ENCODE results near the gene NCKAP5L. TPM values are rescaled to one million over a fixed set of nuclear protein-coding genes. Genes with fewer than 3 reads are reported as not detected.
A peak's percentile ranks its signal among the peaks of the same experiment; 100 is the strongest.

NCKAP5L gene
- total RNA-seq, 3 donors from 2014 or later (not counting 1 experiment from before 2014, with no cell fraction given) = 16.7 to 19.3 (median 16.8) TPM

DNA sequence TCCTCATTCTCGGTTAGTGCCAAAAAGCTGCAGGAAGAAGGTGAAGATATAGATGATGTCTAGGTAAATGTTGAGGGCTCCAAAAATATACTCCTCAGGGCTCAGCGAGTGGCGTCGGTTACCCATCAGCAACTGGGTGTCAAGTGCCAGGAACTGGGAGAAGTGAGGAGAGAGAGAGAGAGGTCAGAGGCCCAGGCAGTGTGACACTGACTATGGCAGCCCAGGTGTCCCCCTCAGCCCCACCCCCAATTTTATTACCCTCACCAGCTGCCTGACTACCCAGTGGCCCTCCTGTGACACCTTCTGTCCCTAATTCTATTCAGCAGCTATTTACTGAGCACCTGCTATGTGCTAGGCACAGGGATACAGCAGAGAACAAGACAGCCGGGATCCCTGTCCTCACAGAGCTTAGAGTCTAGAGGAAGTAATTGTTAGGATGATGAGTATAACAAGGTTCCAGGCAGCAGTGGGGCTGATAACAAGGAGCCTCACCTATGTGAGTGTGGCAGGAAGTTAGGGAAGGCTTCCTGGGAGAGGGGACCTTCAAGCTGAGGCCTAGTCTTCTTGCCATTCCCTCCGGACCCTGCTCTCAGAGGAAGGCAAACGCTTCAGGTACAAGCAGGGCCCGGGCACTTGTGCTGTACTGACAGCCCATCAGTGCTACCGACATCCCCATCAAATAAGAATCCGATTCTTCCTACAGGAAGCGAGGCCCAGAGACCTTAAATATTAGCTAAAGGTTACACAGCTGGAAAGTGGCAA, 42.5 kb upstream of the NCKAP5L start:
- no peaks in the 10 kb centered on the region for H3K36me3 ChIP-seq (ENCODE audit: control insufficient read depth, insufficient read depth, low read length)
- TF ChIP-seq, protein P1, sequence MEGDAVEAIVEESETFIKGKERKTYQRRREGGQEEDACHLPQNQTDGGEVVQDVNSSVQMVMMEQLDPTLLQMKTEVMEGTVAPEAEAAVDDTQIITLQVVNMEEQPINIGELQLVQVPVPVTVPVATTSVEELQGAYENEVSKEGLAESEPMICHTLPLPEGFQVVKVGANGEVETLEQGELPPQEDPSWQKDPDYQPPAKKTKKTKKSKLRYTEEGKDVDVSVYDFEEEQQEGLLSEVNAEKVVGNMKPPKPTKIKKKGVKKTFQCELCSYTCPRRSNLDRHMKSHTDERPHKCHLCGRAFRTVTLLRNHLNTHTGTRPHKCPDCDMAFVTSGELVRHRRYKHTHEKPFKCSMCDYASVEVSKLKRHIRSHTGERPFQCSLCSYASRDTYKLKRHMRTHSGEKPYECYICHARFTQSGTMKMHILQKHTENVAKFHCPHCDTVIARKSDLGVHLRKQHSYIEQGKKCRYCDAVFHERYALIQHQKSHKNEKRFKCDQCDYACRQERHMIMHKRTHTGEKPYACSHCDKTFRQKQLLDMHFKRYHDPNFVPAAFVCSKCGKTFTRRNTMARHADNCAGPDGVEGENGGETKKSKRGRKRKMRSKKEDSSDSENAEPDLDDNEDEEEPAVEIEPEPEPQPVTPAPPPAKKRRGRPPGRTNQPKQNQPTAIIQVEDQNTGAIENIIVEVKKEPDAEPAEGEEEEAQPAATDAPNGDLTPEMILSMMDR (IDR thresholded peaks at IDR 0.05) = no peak
- no peaks in the 10 kb centered on the region for H3K9me3 ChIP-seq (ENCODE audit: control insufficient read depth, insufficient read depth, low read length)
- H3K27me3 Mint-ChIP-seq (ENCODE audit: low read depth in 2 of 2) = peaks cover 0 to 4% of the 10 kb centered on the region in 2 donors
- no peak overlapping the region for H3K27ac Mint-ChIP-seq
- no peaks in the 10 kb centered on the region for H3K9me3 Mint-ChIP-seq
- intact Hi-C loops (cut with micrococcal nuclease) = no loop called here
- 94% methylated on average over 11 of the region's 11 CpGs for WGBS (ENCODE audit: insufficient coverage)
- DNase-seq = no peak
- no peaks in the 10 kb centered on the region for H3K4me1 ChIP-seq (ENCODE audit: control insufficient read depth, insufficient read depth, low read length)
- H3K27ac ChIP-seq (ENCODE audit: low read length) = no peak overlapping the region
- no peak overlapping the region for H3K4me3 Mint-ChIP-seq
- ATAC-seq = no peak
- no peaks in the 10 kb centered on the region for H3K36me3 Mint-ChIP-seq
- no peak overlapping the region for H3K4me3 ChIP-seq (ENCODE audit: low read length)
- peaks cover 0 to 5% of the 10 kb centered on the region in 2 donors for H3K4me1 Mint-ChIP-seq
- H3K27me3 ChIP-seq (ENCODE audit: control insufficient read depth, insufficient read depth, low read length) = no peaks in the 10 kb centered on the region

DNA sequence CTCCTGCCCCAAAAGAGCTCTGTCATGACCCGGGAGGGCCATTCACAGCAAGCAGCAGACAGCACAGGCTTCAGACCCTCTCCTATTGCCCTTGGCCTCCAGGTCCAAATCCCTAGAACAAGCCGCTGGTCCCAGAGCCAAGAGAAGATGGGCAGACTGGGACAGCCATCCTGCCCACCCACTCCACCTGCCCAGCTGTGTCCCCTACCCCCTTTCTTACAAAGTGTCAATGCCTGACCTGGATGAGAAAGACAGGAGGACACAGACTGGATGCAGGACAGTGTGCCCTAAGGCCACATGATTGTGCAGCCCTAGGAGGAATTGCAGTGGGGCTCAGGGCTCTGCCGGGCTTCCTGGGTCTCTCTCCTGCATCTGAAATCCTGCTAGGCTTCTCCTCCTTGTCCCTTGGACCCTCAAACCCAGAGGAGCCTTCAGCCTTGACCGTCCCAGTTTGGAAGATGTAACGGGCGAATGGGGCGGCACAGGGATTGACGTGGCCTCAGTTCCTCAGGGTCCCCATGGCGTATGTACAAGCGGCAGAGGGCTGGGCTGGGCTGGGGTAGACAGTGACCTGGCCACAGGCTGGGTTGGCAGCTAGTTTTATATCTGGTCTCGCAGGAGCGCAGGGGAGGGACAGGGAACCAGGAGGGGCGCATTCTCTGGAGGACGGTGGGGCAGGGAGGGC, 41.7 kb upstream of the NCKAP5L start:
- no peaks in the 10 kb centered on the region for H3K4me1 ChIP-seq (ENCODE audit: control insufficient read depth, insufficient read depth, low read length)
- Mint-ChIP-seq H3K9me3 (no peaks in the 10 kb centered on the region), H3K27ac (no peak overlapping the region), H3K4me1 (peaks cover 0 to 5% of the 10 kb centered on the region in 2 donors), H3K36me3 (no peaks in the 10 kb centered on the region), H3K27me3 (ENCODE audit: low read depth in 2 of 2) (peaks cover under 1 to 4% of the 10 kb centered on the region in 2 donors), H3K4me3 (no peak overlapping the region)
- WGBS (ENCODE audit: insufficient coverage) = 90% methylated on average over 14 of the region's 14 CpGs
- TF ChIP-seq, protein P1 (IDR thresholded peaks at IDR 0.05) = no peak
- intact Hi-C loops (cut with micrococcal nuclease) = loop anchor here (5.0 kb wide), 1 partner anchor 187 kb away; the partner anchor contains the start of gene ASIC1
- H3K4me3 ChIP-seq (ENCODE audit: low read length) = no peak overlapping the region
- H3K9me3 ChIP-seq (ENCODE audit: control insufficient read depth, insufficient read depth, low read length) = no peaks in the 10 kb centered on the region
- H3K27ac ChIP-seq (ENCODE audit: low read length) = no peak overlapping the region
- no peak for DNase-seq
- no peak for ATAC-seq
- H3K36me3 ChIP-seq (ENCODE audit: control insufficient read depth, insufficient read depth, low read length) = no peaks in the 10 kb centered on the region
- H3K27me3 ChIP-seq (ENCODE audit: control insufficient read depth, insufficient read depth, low read length) = no peaks in the 10 kb centered on the region

DNA sequence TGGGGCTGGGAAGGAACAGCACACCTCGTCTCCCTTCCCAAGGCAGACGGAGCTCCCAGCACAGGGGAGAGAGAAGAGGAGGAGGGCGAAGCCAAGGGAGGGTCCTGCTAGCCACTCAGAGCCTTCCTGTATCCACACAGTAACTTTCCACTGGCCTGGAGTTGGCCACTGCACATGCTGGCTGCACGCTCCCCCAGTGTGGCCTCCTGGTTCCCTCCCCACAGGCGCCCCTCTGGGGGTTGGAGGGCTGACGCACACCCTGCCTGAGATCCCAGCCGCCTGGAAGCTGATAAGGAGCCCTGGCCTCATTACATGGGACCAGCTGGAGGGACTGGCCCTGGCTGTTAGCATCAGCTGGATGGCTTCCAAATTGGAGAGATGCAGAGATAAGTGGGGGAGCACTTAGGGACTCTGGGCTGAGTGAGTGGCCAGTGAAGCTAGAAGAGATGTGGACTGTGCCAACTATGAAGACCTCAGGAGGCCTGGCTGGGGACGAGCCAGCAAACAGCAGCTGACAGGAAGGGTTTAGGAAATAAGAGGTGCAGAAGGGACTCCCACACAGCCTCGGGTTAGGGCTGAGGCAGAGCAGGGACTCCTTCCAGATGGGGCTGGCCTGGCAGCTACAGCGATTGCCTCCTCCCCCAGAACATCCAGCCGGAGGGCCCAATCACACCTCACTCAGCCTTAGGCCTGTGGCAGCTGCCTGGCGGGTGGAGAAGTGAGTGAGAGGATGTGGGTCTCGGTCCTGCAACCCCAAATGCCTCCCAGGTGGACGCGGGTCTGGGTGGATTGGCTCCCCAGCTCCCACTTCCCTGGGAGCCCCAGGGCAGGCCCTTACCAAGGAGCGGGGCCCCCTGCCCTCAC, 41.0 kb upstream of the NCKAP5L start:
- Mint-ChIP-seq H3K4me1 (peaks cover 0 to 5% of the 10 kb centered on the region in 2 donors), H3K9me3 (no peaks in the 10 kb centered on the region), H3K4me3 (no peak overlapping the region), H3K27ac (peak overlapping the region in 1 of 2 donors; percentile 57), H3K36me3 (no peaks in the 10 kb centered on the region), H3K27me3 (ENCODE audit: low read depth in 2 of 2) (peaks cover 0 to 8% of the 10 kb centered on the region in 2 donors)
- 55% methylated on average over 11 of the region's 16 CpGs for WGBS (ENCODE audit: insufficient coverage)
- Histone ChIP-seq H3K9me3 (ENCODE audit: control insufficient read depth, insufficient read depth, low read length) (no peaks in the 10 kb centered on the region), H3K36me3 (ENCODE audit: control insufficient read depth, insufficient read depth, low read length) (no peaks in the 10 kb centered on the region), H3K27me3 (ENCODE audit: control insufficient read depth, insufficient read depth, low read length) (no peaks in the 10 kb centered on the region), H3K4me3 (ENCODE audit: low read length) (no peak overlapping the region), H3K4me1 (ENCODE audit: control insufficient read depth, insufficient read depth, low read length) (no peaks in the 10 kb centered on the region), H3K27ac (ENCODE audit: low read length) (no peak overlapping the region)
- TF ChIP-seq, protein P1 (IDR thresholded peaks at IDR 0.05) = no peak
- intact Hi-C loops (cut with micrococcal nuclease) = loop anchor here (5.0 kb wide), 1 partner anchor 188 kb away; the partner anchor contains the start of gene ASIC1
- no peak for ATAC-seq
- DNase-seq = no peak
